CD14-positive monocyte (primary cell): ENCODE results near the gene NRXN3. TPM values are rescaled to one million over a fixed set of nuclear protein-coding genes. Genes with fewer than 3 reads are reported as not detected.

Source experiments
- DNase-seq, 3 donors: peaks; one replicate each; pipeline ENCODE4 v3.0.0-alpha.2; 2011 to 2022
- H2AFZ ChIP-seq: 2 replicates; pipeline ENCODE4 v1.6.0; 2012; ENCODE audit warnings: mild to moderate bottlenecking, low read depth, low read length, inconsistent platforms; ENCODE audit not compliant: insufficient read depth, poor library complexity, severe bottlenecking
- H3K27ac ChIP-seq, 2 donors: 1 replicate in 1 of 2; 2 replicates in 1 of 2; pipeline ENCODE4 v1.5.1; 2012 to 2013; ENCODE audit warnings: low read length in 2 of 2, control low read depth in 1 of 2, inconsistent platforms in 1 of 2, low read depth in 1 of 2, mild to moderate bottlenecking in 1 of 2
- H3K27me3 ChIP-seq, 2 donors: one replicate each; pipeline versions ENCODE4 v1.6.0 to v1.6.1; 2011 to 2013; ENCODE audit warnings: low read length in 2 of 2; ENCODE audit not compliant: control insufficient read depth in 2 of 2, insufficient read depth in 2 of 2
- H3K36me3 ChIP-seq, 2 donors: replicated peaks in 1 of 2; 1 replicate in 1 of 2; 2 replicates in 1 of 2; pipeline versions ENCODE4 v1.5.1 to v1.6.1; 2012 to 2013; ENCODE audit warnings: low read length in 2 of 2, control low read depth in 1 of 2, inconsistent platforms in 1 of 2, mild to moderate bottlenecking in 1 of 2; ENCODE audit not compliant: insufficient read depth in 2 of 2, control insufficient read depth in 1 of 2
- H3K4me1 ChIP-seq, 2 donors: 1 replicate in 1 of 2; 2 replicates in 1 of 2; pipeline versions ENCODE4 v1.5.1 to v1.6.1; 2012 to 2013; ENCODE audit warnings: low read length in 2 of 2, control low read depth in 1 of 2, inconsistent platforms in 1 of 2, mild to moderate bottlenecking in 1 of 2, moderate library complexity in 1 of 2; ENCODE audit not compliant: insufficient read depth in 2 of 2, control insufficient read depth in 1 of 2
- H3K4me2 ChIP-seq: replicated peaks from 2 replicates; pipeline ENCODE3; 2012; ENCODE audit warnings: low read length, moderate library complexity, mild to moderate bottlenecking; ENCODE audit not compliant: poor library complexity, severe bottlenecking; ENCODE audit errors: extremely low read depth
- H3K4me3 ChIP-seq, 3 experiments: fragments of 200-600 bp in 1 of 3; sonication (generic) in 1 of 3; replicated peaks in 1 of 3; 1 replicate in 2 of 3; 2 replicates in 1 of 3; pipeline ENCODE4 v1.5.1; 2011 to 2013; ENCODE audit warnings: low read length in 3 of 3, mild to moderate bottlenecking in 3 of 3, control low read depth in 2 of 3, low read depth in 2 of 3, inconsistent platforms in 1 of 3, moderate library complexity in 1 of 3
- H3K79me2 ChIP-seq: 2 replicates; pipeline ENCODE4 v1.6.0; 2012; ENCODE audit warnings: mild to moderate bottlenecking, control low read depth, inconsistent platforms, low read length, moderate library complexity; ENCODE audit not compliant: insufficient read depth
- H3K9ac ChIP-seq: 2 replicates; pipeline ENCODE4 v1.6.0; 2017; ENCODE audit warnings: low read length, mild to moderate bottlenecking; ENCODE audit not compliant: insufficient read depth, poor library complexity, severe bottlenecking
- H3K9me3 ChIP-seq, 2 donors: replicated peaks in 1 of 2; 1 replicate in 1 of 2; 2 replicates in 1 of 2; pipeline versions ENCODE4 v1.5.1 to v1.6.1; 2012 to 2013; ENCODE audit warnings: low read length in 2 of 2, control low read depth in 1 of 2; ENCODE audit not compliant: control insufficient read depth in 1 of 2, insufficient read depth in 1 of 2
- H4K20me1 ChIP-seq: 2 replicates; pipeline ENCODE4 v1.6.0; 2012; ENCODE audit warnings: mild to moderate bottlenecking, low read length, control low read depth, moderate library complexity; ENCODE audit not compliant: insufficient read depth
- H3K27ac Mint-ChIP-seq, 7 donors: one replicate each; pipeline ENCODE4 v1.8.0; 2020; ENCODE audit warnings: mild to moderate bottlenecking in 7 of 7, mixed read lengths in 7 of 7, moderate library complexity in 6 of 7, inconsistent platforms in 2 of 7
- H3K27me3 Mint-ChIP-seq, 3 donors: one replicate each; pipeline ENCODE4 v1.8.0; 2021 to 2022; ENCODE audit warnings: low read depth in 3 of 3, mild to moderate bottlenecking in 3 of 3, mixed read lengths in 3 of 3, moderate library complexity in 3 of 3, inconsistent platforms in 1 of 3
- H3K36me3 Mint-ChIP-seq, 2 donors: one replicate each; pipeline ENCODE4 v1.8.0; 2020; ENCODE audit warnings: mixed read lengths in 2 of 2, inconsistent platforms in 1 of 2, mild to moderate bottlenecking in 1 of 2
- H3K4me1 Mint-ChIP-seq: one replicate; pipeline ENCODE4 v1.8.0; 2020; ENCODE audit warnings: mild to moderate bottlenecking, mixed read lengths
- H3K4me3 Mint-ChIP-seq, 2 donors: one replicate each; pipeline ENCODE4 v1.8.0; 2020; ENCODE audit warnings: mild to moderate bottlenecking in 2 of 2, mixed read lengths in 2 of 2, moderate library complexity in 1 of 2
- H3K9me3 Mint-ChIP-seq, 7 donors: one replicate each; pipeline ENCODE4 v1.8.0; 2020 to 2022; ENCODE audit warnings: mixed read lengths in 7 of 7, mild to moderate bottlenecking in 6 of 7, moderate library complexity in 6 of 7, inconsistent platforms in 2 of 7
- WGBS: methylation state at CpG from one replicate; pipeline ENCODE4 v1.1.5; 2013; ENCODE audit warnings: missing lambda C conversion rate; ENCODE audit not compliant: insufficient coverage; 5-methylcytosine and 5-hydroxymethylcytosine counted together
- intact Hi-C, 2 donors: fragments of 100-400 bp; cut with micrococcal nuclease; formaldehyde crosslinking; loops; one replicate each; pipeline versions ENCODE4 v1.15.0 to v1.15.1; 2023
- polyA plus RNA-seq, 3 donors: library from polyadenylated mRNA; depleted of rRNA in 1 of 3; unstranded in 2 of 3; stranded (reverse) in 1 of 3; fragments of 300-500 nt in 2 of 3; fragments of >200 nt in 1 of 3; fragmentation: Illumina TruSeq in 2 of 3; gene quantifications; 1 replicate in 2 of 3; 2 replicates in 1 of 3; pipeline ENCODE4 v1.2.3, GENCODE V29; 2012 to 2021
- TF ChIP-seq, protein P1 (sequence below): fragments of 200-600 bp; IDR thresholded peaks from one replicate; pipeline ENCODE4 v1.8.0; 2022; ENCODE audit warnings: antibody characterized with exemption, mild to moderate bottlenecking

NRXN3 gene
- polyA plus RNA-seq, 3 donors = not detected

GRCh38 chr14:79758985-79759384, 1588.8 kb downstream of the NRXN3 start:
- H3K27me3 ChIP-seq = no peaks in the 10 kb centered on the region
- no peak overlapping the region for H3K4me3 ChIP-seq
- no peak for DNase-seq
- intact Hi-C loops = no loop called here
- no peak overlapping the region for H3K9ac ChIP-seq
- H3K9me3 Mint-ChIP-seq = peaks cover 0 to 6% (median 3%) of the 10 kb centered on the region in 7 donors
- no peaks in the 10 kb centered on the region for H3K4me1 Mint-ChIP-seq
- no peak overlapping the region for H3K27ac Mint-ChIP-seq
- no peaks in the 10 kb centered on the region for H3K27me3 Mint-ChIP-seq
- no peaks in the 10 kb centered on the region for H4K20me1 ChIP-seq
- H3K9me3 ChIP-seq = no peaks in the 10 kb centered on the region
- no peak overlapping the region for H3K4me2 ChIP-seq
- H3K36me3 ChIP-seq = no peaks in the 10 kb centered on the region
- H3K4me1 ChIP-seq = no peaks in the 10 kb centered on the region
- H3K79me2 ChIP-seq = no peaks in the 10 kb centered on the region
- H2AFZ ChIP-seq = no peak overlapping the region
- H3K27ac ChIP-seq = no peak overlapping the region
- TF ChIP-seq, protein P1, sequence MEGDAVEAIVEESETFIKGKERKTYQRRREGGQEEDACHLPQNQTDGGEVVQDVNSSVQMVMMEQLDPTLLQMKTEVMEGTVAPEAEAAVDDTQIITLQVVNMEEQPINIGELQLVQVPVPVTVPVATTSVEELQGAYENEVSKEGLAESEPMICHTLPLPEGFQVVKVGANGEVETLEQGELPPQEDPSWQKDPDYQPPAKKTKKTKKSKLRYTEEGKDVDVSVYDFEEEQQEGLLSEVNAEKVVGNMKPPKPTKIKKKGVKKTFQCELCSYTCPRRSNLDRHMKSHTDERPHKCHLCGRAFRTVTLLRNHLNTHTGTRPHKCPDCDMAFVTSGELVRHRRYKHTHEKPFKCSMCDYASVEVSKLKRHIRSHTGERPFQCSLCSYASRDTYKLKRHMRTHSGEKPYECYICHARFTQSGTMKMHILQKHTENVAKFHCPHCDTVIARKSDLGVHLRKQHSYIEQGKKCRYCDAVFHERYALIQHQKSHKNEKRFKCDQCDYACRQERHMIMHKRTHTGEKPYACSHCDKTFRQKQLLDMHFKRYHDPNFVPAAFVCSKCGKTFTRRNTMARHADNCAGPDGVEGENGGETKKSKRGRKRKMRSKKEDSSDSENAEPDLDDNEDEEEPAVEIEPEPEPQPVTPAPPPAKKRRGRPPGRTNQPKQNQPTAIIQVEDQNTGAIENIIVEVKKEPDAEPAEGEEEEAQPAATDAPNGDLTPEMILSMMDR = no peak
- no peaks in the 10 kb centered on the region for H3K36me3 Mint-ChIP-seq
- no peak overlapping the region for H3K4me3 Mint-ChIP-seq

DNA sequence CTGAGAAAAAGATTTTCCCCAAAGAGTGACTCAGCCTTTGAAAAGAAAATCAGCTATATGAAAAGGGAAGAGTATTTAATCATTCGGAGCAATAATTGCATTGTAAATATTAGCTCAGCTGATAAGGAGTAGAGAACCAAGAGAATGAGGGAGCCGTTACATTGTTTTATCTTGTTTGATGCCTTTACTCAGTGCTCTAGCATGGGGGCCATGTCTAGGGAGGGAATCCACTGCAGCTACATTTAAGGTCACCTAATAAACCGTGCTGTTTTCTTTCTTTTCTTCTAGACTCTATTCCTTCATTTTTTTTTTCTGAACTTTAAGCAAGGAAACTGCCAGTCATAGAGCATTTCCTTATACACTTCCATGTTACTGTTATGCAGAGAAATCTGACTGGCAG, 1594.2 kb downstream of the NRXN3 start:
- Histone ChIP-seq H3K27me3 (no peaks in the 10 kb centered on the region), H3K4me3 (no peak overlapping the region), H3K4me2 (no peak overlapping the region), H3K4me1 (no peaks in the 10 kb centered on the region), H3K79me2 (no peaks in the 10 kb centered on the region), H3K9me3 (peaks cover 0 to 7% of the 10 kb centered on the region in 2 donors), H4K20me1 (no peaks in the 10 kb centered on the region), H2AFZ (no peak overlapping the region), H3K27ac (no peak overlapping the region), H3K36me3 (no peaks in the 10 kb centered on the region), H3K9ac (no peak overlapping the region)
- no peaks in the 10 kb centered on the region for H3K4me1 Mint-ChIP-seq
- intact Hi-C loops = no loop called here
- H3K27me3 Mint-ChIP-seq = no peaks in the 10 kb centered on the region
- no peaks in the 10 kb centered on the region for H3K36me3 Mint-ChIP-seq
- H3K27ac Mint-ChIP-seq = no peak overlapping the region
- no peak overlapping the region for H3K4me3 Mint-ChIP-seq
- WGBS = 80% methylated on average over 1 of the region's 3 CpGs
- peaks cover 3 to 19% (median 6%) of the 10 kb centered on the region in 7 donors for H3K9me3 Mint-ChIP-seq
- DNase-seq = no peak
- TF ChIP-seq, protein P1 = no peak
